Stimulated activated CD8-positive, alpha-beta memory T cell treated with anti-CD3 and anti-CD28 coated beads, Interleukin-4, amount 100 ng/mL, for 48 hours (primary cell): Measurements from ENCODE around the gene FOXJ1.

Source experiments
- DNase-seq: peaks from one replicate; pipeline ENCODE4 v3.0.0-alpha.2; 2020

Gene FOXJ1

DNA sequence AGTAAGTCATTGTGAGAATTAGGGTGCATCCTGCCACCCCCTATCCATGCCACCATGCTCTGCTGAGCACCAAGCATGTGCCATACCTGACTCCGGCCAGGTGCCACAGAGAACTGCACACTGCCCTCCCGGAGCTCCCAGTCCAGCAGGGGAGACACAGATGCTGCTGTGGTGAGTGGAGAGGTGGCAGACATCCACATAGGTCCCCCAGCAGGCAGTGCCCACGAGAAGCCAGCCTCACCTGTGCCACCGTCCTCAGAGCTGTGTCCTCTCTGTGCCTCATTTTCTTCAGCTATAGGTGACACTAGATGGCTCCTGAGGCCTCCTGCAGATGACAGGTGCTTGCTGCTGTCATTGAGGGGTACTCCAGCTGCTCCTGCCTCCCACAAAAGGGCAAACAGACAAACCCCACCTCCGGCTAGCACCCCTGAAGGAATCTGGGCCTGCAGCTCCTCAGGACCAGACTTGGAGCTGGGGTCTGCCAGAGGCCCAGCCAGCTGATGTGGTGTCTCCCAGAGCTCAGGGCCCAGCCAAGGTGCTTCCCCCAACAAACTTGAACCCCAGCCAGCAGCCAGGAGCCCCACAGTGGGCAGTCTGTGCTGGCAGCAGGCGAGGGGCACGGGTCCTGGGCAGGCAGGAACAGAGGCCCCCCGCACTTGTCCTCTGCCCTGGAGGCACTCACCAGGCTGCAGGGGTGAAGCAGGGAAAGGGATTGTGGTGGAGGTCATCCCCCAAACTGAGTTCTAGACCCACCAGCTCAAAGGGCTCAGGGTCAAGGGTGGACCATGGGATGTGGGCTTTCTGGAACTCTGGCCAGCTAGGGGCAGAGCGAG lies 17.1 kb downstream of the FOXJ1 start:
- no peak for DNase-seq

DNA sequence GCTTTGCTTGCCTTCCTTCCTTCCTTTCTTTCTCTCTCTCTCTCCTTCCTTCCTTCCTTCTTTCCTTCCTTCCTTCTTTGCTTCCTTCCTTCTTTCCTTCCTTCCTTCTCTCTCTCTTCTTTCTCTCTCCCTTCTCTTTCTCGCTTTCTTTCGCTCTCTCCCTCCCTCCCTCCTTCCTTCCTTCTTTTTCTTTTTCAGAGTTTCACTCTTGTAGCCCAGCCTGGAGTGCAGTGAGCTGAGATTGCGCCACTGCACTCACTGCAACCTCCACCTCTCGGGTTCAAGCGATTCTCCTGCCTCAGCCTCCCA lies 17.9 kb downstream of the FOXJ1 start:
- no peak for DNase-seq

DNA sequence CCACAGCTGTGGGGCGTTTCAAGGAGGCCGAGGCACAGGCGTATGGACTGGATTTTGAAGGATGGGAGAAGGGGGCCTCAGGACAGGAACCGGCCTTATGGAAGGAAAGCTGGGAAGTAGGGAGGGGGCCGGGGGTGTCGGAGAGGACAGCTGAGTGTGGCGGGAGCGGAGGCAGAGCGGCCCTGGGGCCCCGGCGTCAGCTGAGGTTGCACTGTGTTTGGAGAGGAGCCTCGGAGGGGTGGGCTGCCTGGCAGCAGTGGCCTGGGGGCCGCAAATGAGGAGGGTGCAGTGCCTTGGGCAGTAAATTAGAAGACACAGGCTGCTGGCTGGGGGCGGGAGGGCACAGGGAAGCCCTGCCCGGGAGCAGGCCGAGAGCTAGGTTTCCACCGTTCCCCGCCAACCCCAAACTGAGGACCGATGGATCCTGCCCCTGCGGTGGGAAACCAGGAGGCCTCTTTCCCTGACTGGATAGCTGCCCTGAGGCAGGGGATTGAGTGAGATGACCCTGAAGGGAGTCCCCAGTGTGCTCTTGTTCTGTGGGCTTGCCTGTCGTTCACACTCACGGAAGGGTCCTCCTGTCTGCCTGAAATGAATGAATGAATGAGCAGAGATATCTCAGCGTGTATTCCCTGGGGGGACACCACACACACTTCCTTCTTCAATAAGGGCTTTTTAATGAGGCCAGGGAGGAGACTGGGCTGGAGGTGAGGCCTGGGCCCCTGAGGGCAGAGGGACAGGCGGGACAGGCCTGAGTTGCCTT lies 18.4 kb downstream of the FOXJ1 start:
- no peak for DNase-seq

DNA sequence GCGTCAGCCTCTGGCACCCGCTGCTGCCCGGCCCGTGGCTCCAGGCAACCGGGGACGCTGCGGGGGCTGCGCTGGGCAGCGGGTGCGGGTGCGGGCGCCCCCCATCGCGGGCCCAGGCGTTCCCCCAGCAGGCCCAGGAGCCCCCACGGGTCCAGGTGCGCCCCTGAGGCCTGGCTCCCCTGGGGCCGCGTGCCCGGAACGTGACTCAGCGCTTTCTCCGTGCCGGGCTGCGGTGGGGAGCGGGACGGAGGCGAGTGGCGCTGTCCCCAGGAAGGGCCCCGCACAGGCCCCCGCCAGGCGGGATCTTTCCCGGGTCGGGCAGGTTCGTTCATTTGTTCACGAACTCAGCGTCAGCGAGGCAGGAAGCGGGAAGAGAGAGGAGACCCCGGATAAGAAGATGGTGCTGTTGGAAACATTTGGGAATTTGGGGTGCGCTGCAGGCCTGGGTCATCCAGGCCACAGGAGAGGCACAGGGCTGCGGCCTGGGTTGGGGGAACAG lies 19.1 kb downstream of the FOXJ1 start:
- no peak for DNase-seq

DNA sequence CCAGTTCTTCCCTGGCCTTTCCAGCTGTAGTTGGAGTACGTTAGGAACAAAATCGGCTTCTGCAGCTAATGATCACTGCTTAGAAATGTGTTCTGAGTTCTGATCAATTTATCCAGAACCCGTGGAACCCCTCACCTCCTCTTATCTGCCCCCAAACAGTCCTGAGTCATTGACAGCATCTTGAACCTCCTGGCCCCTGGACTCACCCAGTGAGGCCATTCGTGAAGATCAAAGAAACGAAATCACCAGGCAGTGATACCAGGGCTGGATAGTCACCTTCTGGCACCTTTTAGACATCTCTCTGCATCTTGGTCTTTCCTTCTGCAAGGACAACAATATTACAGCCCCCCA lies 20.4 kb downstream of the FOXJ1 start:
- no peak for DNase-seq

DNA sequence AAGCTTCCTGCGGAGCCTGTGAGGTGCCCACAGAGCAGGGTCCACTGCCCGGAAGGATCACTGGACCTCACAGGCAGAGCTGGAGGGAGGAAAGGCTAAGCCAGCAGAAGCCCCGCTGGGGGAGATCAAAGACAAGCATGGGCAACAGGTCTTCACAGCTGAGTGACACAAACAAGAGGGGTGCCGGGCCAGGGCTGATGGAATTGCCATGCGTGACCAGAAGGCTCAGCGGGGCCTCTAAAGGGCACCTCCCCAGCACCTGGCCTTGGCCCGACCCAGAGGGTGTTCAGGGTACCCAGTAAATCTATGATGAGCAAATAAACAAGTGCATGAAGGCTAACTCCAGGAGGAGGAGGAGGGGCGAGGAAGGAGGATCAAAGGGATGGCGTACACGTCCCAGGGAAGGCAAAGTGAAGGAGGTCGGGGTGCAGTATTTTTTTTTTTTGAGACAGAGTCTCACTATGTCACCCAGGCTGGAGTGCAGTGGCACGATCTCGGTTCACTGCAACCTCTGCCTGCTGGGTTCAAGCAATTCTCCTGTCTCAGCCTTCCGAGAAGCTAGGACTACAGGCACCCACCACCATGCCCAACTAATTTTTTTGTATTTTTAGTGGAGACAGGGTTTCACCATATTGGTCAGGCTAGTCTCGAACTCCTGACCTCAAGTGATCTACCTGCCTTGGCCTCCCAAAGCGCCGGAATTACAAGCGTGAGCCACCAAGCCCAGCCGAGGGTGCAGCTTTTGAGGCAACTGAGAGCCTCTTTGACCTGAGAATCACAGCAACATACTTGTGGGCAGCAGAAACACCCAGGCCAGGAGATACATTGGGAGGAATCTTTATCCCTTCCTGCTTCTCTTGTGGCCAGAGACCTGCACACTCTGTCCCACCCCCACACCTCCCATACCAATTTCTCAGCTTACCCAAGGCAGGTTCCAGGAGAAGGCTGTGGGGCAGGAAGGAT lies 21.4 kb downstream of the FOXJ1 start:
- DNase-seq: no peak

DNA sequence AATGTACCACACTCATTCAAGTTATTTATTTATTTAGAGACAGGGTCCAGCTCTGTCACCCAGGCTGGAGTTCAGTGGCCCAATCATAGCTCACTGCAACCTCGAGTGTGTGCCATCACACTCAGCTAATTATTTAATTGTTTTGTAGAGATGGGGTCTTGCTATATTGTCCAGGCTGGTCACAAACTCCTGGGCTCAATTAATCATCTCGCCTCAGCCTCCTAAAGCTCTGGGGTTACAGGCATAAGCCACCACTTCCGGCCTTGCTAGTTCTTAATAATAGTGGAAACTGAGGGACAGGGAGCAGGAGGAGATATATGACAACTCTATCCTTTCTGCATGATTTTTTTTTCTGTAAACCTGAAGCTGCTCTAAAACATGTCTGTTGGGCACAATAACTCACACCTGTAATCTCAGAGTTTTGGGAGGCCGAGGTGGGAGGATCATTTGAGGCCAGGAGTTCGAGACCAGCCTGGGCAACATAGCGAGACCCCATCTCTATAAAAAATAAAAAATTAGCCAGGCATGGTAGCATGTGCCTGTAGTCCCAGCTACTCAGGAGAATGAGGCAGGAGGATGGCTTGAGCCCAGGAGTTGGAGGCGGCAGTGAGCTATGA lies 25.8 kb downstream of the FOXJ1 start:
- no peak for DNase-seq

DNA sequence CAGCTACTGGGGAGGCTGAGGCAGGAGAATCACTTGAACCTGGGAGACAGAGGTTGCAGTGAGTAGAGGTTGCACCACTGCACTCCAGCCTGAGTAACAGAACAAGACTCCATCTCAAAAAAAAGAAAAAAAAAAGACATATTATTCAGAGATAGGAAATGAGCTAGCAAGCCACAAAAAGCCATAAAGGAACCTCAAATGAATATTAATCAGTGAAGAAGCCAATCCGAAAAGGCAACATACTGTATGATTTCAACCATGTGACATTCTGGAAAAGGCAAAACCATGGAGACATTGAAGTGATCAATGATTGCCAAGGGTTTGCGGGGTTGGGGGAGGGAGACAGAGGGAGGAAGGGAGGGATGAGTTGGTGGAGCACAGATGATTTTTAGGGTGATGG lies 29.1 kb downstream of the FOXJ1 start:
- DNase-seq: no peak

DNA sequence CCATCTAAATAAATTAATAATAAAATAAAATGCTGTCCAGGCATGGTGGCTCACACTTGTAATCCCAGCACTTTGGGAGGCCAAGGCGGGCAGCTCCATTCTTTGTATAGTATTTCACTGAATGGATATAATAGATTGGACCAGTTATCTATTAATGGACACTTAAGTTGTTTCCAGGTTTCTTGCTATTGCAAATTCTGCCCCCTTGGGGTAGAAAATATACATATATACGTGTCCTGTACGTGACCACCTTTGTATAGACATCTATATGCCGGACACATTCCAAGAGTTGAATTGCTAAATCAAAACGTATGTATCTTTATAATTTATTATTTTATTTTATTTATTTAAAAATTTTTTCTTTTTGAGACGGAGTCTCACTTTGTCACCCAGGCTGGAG lies 33.5 kb downstream of the FOXJ1 start:
- DNase-seq: no peak

DNA sequence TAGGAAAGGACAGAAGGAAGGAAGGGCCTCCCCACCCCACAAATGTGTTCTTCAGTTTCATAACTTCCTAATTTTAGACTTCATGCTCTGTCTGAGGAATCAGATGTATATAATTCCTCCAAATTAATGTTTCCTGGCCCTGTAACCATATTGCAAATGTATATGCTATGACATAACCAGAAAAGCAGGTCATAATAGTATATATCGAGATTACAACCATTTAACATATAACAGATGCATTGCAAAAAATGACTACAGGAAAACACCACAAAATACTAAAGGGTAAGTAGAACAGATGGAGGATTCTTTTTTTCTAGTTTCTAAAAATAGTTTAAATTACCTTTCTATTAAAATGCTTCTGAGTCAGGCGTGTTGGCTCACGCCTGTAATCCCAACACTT lies 34.3 kb downstream of the FOXJ1 start:
- DNase-seq: no peak

DNA sequence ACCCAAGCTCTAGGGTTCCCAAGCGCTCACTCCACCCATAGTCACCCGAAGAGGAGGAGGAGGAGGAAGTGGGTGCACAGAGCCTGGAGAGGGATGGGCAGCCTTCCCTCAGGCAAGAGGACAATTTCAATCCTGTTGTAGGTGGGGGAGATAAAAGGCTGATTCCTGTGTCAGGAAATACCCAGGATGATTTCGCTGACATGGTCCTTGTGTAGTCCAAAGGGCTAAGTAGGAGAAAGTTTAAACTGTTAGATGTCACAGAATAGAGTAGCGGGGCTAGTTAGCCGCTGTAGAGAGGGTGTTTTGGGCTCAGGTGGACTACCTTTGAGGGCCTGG lies 36.2 kb downstream of the FOXJ1 start:
- DNase-seq: no peak

DNA sequence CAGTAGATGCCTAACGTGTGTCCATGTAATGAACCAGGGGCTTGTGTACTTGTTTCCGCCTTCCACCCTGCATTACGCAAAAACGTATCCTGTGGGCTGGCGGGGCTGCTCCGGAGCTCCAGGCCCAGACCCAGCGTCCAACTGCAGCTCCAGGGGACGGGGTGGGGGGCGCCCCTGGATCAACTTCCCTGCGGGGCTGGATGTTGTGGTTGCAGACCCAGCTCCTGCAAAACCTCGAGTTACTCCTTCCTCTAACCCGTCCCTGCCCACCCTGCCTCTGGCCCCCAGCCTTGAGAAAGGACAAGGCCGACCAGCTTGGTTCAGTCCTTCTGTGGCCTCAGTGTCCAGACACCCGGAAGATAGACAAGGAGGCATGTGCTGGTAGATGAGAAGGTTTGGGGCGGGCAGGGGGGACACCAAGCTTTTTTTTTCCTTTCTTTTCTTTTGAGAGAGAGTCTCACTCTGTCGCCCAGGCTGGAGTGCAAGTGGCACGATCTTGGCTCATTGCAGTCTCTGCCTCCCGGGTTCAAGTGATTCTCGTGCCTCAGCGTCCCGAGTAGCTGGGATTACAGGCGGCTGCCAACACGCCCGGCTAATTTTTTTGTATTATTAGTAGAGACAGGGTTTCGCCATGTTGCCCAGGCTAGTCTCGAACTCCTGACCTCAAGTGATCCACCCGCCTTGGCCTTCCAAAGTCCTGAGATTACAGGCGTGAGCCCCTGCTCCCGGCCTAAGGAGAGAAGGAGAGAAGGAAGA lies 36.7 kb downstream of the FOXJ1 start:
- no peak for DNase-seq

DNA sequence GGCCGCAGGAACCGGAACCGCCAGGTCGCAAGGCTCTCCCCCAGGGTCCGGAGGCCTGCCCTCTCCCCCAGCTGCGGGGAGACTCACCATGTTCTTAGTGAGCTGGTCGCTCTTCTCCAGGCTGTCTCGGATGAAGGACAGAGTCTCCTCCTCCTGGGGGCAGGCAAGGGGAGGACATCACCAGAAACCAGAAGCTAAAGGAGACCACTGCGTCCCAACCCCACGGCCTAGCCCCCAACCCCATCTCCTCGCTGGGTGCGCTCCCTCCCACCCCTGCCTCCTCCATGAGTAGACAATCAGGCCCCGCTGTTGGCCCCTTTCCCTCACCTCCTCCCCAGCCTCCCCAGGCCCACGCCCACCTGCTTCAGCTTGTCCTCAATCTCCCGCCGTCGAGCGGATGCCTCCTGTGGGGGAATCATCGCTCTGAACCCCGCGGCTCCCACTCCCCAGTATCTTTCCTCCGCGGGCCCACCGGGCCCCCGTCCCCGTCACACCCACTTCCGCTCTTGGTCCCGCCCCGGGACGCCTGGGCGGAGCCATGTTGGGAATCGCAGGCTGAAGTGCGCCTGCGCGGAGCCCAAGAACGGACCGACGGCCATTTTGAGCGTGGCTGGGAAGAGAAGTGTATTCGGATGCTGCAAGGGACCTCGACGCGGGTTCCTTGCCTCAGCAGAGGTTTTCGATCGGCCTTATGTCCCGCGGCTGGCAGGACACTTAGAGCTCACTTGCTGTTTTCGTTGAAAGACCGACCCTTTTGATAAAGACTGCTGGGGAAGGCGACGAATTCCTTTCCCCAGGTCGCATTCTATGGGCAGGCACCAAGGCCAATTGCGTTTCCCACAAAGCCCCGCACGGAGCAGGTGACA lies 37.5 kb downstream of the FOXJ1 start, which contains the start of gene EXOC7:
Gene EXOC7, minus strand, starts transcription at position 514 of the 866 bp plus-strand sequence. Its CDS starts 95 bp downstream, at position 419.
- peak; percentile 95 for DNase-seq

DNA sequence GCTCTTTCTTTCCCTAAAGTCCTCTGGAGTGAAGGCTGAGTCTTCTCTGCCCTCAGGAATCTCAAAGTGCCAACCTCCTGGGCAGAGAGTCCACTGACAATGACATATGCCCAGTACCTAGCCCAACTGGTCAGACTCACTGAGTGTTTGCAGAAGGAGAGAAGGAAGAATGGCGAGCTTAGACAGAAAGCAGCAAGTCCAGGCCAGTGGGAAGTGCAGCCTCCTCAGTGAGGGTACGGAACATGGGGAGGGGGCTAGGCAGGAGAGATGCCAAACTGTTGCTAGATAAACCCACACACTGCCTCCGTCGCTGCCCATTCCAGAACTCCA lies 38.1 kb downstream of the FOXJ1 start:
- no peak for DNase-seq

DNA sequence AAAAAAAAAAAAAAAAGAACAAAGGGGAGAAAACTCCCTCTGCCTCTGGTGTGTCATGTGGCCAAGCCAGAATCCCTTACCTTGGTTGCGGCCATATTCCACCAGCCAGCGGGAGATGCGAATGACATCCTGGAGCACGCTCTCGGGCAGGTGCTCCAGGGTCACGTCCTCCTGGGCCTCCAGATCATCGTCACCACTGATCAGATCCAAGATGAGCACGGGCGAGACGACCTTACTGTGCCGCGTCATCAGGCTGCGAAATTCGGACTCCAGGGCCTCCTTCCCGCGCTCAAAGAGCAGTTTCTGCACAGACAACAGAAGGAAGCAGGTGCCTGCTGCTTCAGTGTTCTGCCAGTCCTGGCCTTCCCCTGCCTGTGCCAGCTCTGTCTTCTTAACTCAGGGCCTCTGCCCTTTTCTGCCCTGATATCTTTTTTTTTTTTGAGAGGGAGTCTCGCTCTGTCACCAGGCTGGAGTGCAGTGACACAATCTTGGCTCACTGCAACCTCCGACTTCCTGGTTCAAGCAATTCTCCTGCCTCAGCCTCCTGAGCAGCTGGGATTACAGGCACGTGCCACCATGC lies 43.2 kb downstream of the FOXJ1 start:
- DNase-seq: no peak

DNA sequence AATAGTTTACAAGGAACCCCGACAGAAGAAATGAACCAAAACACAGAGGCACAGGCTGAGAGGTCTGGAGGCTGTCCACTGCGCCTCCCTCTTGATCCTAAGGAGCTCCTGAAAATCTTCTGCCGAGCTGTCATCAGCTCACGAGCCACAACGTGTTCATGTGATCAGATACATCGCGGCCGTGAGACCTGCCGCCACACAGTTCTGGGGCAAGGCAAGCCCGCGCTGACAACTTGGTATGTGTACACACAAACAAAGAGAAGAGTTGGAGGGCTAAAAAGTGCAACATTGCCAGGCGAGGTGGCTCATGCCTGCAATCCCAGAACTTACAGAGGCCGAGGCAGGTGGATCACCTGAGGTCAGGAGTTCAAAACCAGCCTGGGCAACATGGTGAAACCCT lies 45.1 kb downstream of the FOXJ1 start:
- DNase-seq: no peak

DNA sequence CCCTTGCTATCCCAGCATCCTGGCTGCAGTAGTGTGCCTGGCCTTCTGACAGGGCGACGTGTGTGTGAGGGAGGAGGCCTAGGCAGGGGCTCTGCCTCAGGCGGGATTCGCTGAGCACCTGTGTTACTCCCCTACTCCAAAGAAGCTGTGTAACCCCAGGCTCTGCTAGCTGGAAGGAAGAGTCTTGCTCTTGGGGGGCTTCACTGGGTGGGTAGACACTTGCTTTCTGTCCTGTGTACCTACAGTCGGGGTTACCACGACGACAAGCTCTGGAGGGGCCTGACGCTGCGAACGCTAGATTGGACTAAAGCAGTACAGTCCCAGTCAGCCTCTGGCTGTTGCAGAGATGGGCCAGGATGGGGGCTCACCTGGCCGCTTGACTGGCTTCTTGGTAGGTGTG lies 47.0 kb downstream of the FOXJ1 start:
- DNase-seq: no peak

DNA sequence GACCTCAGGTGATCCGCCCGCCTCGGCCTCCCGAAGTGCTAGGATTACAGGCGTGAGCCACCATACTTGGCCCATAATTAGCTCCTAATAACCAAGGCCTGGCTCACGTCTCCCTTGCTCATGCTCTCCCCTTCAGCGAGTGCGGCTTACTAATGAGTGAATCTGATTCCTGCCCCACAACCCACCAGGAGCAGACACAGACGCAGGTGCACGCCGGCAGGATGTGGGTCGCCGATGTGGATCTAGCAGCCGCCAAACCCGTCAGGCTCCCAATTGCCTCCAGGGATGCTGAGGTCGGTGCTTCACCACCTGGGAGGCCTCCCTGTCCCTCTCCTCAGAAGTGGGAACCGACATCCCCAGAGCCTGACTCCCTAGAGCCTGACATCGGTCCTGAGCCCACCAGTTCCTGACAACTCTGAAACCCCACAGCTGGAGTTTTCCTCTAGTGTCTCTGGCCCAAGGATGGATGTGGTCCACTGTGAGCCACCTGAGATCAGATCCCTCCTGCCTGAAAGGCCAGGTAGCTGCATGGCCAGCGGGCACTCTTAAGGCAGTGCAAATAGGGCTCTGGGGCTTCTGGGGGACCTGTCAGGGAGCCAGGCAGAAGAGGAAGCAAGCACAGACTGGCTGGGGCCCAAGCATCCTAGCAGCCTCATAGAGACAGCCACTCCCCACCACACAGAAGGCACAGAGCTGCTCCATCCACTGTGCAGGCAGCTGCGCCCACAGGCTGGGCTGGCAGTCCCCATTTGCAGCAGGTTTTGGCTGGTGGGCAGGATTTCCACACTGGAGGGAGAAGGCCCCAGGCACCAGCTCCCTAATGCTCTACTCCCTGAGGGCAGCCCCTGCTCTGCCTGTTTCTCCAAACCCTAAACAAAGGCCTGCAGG lies 48.3 kb downstream of the FOXJ1 start:
- no peak for DNase-seq

DNA sequence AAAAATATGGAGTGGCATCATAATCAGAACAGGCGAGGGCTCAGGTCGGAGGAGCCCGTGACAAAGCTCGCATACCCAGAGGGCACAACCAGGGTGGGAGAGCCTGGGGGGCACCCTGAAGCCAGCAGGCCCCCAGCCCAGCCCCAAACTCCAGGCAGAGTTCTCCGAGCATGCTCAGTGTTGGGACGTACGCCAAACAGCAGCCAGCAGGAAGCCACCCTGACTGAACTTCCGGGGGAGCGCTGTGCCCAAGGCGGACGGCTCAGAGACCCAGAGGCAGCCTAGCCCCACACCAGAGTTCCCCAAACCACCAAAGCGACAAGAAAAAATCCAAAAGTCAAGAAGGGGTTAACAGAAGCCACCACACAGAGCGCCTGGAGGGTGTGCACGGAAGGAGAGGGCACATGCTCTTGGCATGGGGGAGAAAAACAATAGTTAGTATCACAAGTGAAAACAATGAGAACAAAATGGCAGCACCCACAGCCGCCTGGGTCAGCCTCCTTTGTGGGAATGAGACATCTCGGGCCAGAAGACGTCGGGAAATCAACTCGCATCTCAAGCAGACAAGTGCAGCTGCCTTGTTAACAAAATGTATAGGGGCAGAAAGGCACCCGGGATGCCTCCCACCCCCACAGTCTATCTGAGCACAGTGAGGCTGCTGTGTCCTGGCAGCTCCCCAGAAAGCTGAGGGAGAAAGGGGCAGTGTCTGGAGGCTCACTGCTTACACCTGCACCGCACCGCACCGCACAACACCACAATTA lies 49.3 kb downstream of the FOXJ1 start:
- DNase-seq: no peak
